Measurements from ENCODE around the gene NUTM2B.
"Not testable (repeated sequence)": the region's sequence is repeated elsewhere in the genome, so short reads cannot be mapped to it uniquely, and the experiment has no call there.

Gene NUTM2B

DNA sequence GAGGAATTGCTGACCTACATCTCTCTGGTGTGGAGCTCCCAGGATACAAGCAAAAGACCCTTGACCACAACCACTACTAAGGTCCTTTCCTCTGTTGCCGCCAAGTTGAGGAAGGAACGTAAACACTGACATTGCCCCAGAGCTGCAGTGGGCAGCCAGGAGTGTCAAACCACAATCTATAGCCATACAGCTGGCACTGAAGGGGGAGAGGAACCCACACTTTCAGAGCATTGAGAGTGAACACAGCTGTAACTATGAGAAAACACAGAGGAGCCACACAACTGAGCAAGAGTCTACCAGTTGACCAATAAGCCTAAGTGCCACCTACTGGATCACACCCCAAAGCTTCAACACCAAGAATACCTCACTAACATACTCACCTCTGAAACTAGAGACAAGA lies 45.5 kb downstream of the NUTM2B start:
- H3K27me3 ChIP-seq (ENCODE audit: control insufficient read depth, insufficient read depth, low read length); H3K27ac ChIP-seq; H3K79me2 ChIP-seq; H3K4me2 ChIP-seq (ENCODE audit: low read length); H3K9ac ChIP-seq; H3K4me1 ChIP-seq; H3K4me3 ChIP-seq (ENCODE audit: low read depth, low read length); H3K9me3 ChIP-seq (ENCODE audit: control insufficient read depth, low read length); H3K36me3 ChIP-seq (ENCODE audit: control insufficient read depth, insufficient read depth, low read length); H2AFZ ChIP-seq: not testable (repeated sequence)

DNA sequence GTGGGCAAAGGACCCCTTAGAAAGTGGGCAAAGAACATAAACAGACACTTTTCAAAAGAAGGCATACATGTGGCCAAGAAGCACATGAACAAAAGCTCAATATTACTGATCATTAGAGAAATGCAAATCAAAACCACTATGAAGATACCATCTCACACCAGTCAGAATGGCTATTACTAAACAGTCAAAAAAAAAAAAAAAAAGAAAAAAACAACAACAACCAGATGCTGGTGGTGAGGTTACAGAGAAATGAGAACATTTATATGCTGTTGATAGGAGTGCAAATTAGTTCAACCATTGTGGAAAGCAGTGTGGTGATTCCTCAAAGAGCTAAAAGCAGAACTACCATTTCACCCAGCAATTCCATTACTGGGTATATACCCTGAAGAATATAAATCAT lies 50.6 kb downstream of the NUTM2B start:
- H3K27ac ChIP-seq; H3K4me3 ChIP-seq (ENCODE audit: low read depth, low read length); H2AFZ ChIP-seq; H3K9me3 ChIP-seq (ENCODE audit: control insufficient read depth, low read length); H3K4me1 ChIP-seq; H3K9ac ChIP-seq; H3K27me3 ChIP-seq (ENCODE audit: control insufficient read depth, insufficient read depth, low read length); H3K36me3 ChIP-seq (ENCODE audit: control insufficient read depth, insufficient read depth, low read length); H3K79me2 ChIP-seq; H3K4me2 ChIP-seq (ENCODE audit: low read length): not testable (repeated sequence)

DNA sequence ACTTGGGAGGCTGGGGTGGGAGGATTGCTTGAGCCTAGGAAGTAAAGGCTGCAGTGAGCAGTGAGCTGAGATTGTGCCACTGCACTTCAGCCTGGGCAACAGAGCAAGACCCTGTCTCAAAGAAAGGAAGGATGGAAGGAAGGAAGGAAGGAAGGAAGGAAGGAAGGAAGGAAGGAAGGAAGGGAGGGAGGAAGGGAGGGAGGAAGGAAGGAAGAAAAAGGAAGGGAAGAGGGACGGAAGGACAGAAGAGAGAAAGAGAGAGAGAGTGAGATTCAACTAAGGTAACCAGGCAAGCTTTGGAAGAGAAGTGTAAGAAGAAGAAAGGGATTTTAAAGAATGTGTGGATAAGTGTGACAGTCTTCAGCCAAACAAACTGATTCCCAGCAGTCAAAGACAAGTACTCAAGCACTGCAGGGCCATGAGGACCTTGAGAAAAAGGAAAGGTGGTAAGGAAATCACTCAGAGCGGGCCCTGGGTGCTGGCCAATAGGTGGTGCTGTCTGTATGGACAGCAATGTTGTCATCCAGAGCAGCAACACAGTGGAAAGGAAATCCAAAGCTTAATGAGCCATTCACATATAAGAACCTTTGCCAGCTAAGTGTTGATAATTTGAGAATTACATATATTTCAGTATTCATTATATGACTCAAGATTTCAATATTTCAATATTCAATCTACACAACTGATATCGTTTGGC lies 55.4 kb downstream of the NUTM2B start:
- not testable (repeated sequence) for H3K4me2 ChIP-seq (ENCODE audit: low read length); H3K4me1 ChIP-seq; H3K36me3 ChIP-seq (ENCODE audit: control insufficient read depth, insufficient read depth, low read length); H3K27me3 ChIP-seq (ENCODE audit: control insufficient read depth, insufficient read depth, low read length); H3K9ac ChIP-seq; H3K79me2 ChIP-seq; H3K9me3 ChIP-seq (ENCODE audit: control insufficient read depth, low read length); H2AFZ ChIP-seq; H3K4me3 ChIP-seq (ENCODE audit: low read depth, low read length); H3K27ac ChIP-seq
